GM23338 (cell line): ENCODE measurements around the gene HTT-AS. TPM values are rescaled to one million over a fixed set of nuclear protein-coding genes. Genes with fewer than 3 reads are reported as not detected.

Experiments used
- ATAC-seq: fragments of 200-7000 bp; cut with Tn5 transposase; 3 replicates; pipeline ENCODE4 v1.9.1; 2020
- DNase-seq: peaks from one replicate; pipeline ENCODE4 v3.0.0-alpha.2; 2015; ENCODE audit warnings: low spot score
- H2AFZ ChIP-seq: fragments of 200-600 bp; sonication (generic); 2 replicates; pipeline ENCODE4 v1.8.0; 2016; ENCODE audit warnings: antibody characterized with exemption, mild to moderate bottlenecking, moderate library complexity
- H3F3A ChIP-seq: fragments of 200-600 bp; sonication (generic); replicated peaks from 2 replicates; pipeline ENCODE4 v1.8.0; 2017; ENCODE audit warnings: antibody characterized with exemption, mixed run types, low read depth
- H3K27ac ChIP-seq: fragments of 200-600 bp; sonication (generic); 2 replicates; pipeline ENCODE4 v1.6.1; 2016; ENCODE audit warnings: low read depth
- H3K27me3 ChIP-seq: fragments of 200-600 bp; sonication (generic); 2 replicates; pipeline ENCODE4 v1.8.0; 2016; ENCODE audit warnings: mild to moderate bottlenecking, mixed run types, moderate library complexity; ENCODE audit not compliant: insufficient read depth
- H3K36me3 ChIP-seq: fragments of 200-600 bp; sonication (generic); 2 replicates; pipeline ENCODE4 v1.8.0; 2016; ENCODE audit warnings: mild to moderate bottlenecking; ENCODE audit not compliant: insufficient read depth
- H3K4me1 ChIP-seq: fragments of 200-600 bp; sonication (generic); 2 replicates; pipeline ENCODE4 v1.8.0; 2016; ENCODE audit warnings: mild to moderate bottlenecking, moderate library complexity; ENCODE audit not compliant: insufficient read depth
- H3K4me2 ChIP-seq: fragments of 200-600 bp; sonication (generic); 2 replicates; pipeline ENCODE4 v1.7.1; 2017; ENCODE audit warnings: mixed run types
- H3K4me3 ChIP-seq: fragments of 200-600 bp; sonication (generic); 2 replicates; pipeline ENCODE4 v1.6.1; 2016; ENCODE audit warnings: mixed run types
- H3K79me2 ChIP-seq: fragments of 200-600 bp; sonication (generic); replicated peaks from 2 replicates; pipeline ENCODE4 v1.8.0; 2017; ENCODE audit warnings: mild to moderate bottlenecking; ENCODE audit not compliant: insufficient read depth
- H3K9me2 ChIP-seq: fragments of 200-600 bp; sonication (generic); 2 replicates; pipeline ENCODE4 v1.8.0; 2017; ENCODE audit not compliant: insufficient read depth
- H4K20me1 ChIP-seq: fragments of 200-600 bp; sonication (generic); replicated peaks from 2 replicates; pipeline ENCODE4 v1.8.0; 2017; ENCODE audit warnings: mild to moderate bottlenecking; ENCODE audit not compliant: insufficient read depth
- H3K27ac Mint-ChIP-seq: 2 replicates; pipeline ENCODE4 v1.8.0; 2020; ENCODE audit warnings: inconsistent platforms, mild to moderate bottlenecking, moderate library complexity, mixed read lengths
- H3K27me3 Mint-ChIP-seq: 3 replicates; pipeline ENCODE4 v1.8.0; 2022; ENCODE audit warnings: low read depth, mild to moderate bottlenecking, moderate library complexity, mixed read lengths, inconsistent platforms; ENCODE audit not compliant: insufficient read depth, poor library complexity
- H3K36me3 Mint-ChIP-seq: 3 replicates; pipeline ENCODE4 v1.8.0; 2021; ENCODE audit warnings: low read depth, mild to moderate bottlenecking, inconsistent platforms, moderate library complexity, mixed read lengths
- H3K4me1 Mint-ChIP-seq: 3 replicates; pipeline ENCODE4 v1.8.0; 2020; ENCODE audit warnings: mild to moderate bottlenecking, inconsistent platforms, mixed read lengths
- H3K4me3 Mint-ChIP-seq: 3 replicates; pipeline ENCODE4 v1.8.0; 2021; ENCODE audit warnings: moderate library complexity, mild to moderate bottlenecking, inconsistent platforms, mixed read lengths
- H3K9me3 Mint-ChIP-seq: 3 replicates; pipeline ENCODE4 v1.8.0; 2020; ENCODE audit warnings: moderate library complexity, mild to moderate bottlenecking, inconsistent platforms, mixed read lengths
- CREB1 ChIP-seq: fragments of 250-450 bp; sonication (Bioruptor Pico); IDR thresholded peaks from 2 replicates; pipeline ENCODE4 v1.5.0; 2020; ENCODE audit warnings: low read depth, mild to moderate bottlenecking, moderate library complexity
- CTCF ChIP-seq, 2 experiments: fragments of 200-600 bp in 1 of 2; sonication (generic) in 1 of 2; conservative IDR thresholded peaks; 2 replicates each; pipeline versions ENCODE4 v1.5.1 to v1.6.1; 2016 to 2017; ENCODE audit warnings: antibody characterized with exemption in 2 of 2, low read depth in 2 of 2, mild to moderate bottlenecking in 2 of 2, moderate library complexity in 1 of 2
- JUNB ChIP-seq: IDR thresholded peaks from one replicate; pipeline ENCODE4 v1.6.1; 2016; ENCODE audit warnings: antibody characterized with exemption; ENCODE audit not compliant: unreplicated experiment
- NANOG ChIP-seq: IDR thresholded peaks from 2 replicates; pipeline ENCODE4 v1.6.1; 2016; ENCODE audit warnings: antibody characterized with exemption, borderline replicate concordance
- STAT1 ChIP-seq: IDR thresholded peaks from one replicate; pipeline ENCODE4 v1.6.1; 2016; ENCODE audit warnings: antibody characterized with exemption; ENCODE audit not compliant: unreplicated experiment
- ZNF331 ChIP-seq: fragments of 250-450 bp; sonication (Bioruptor Pico); IDR thresholded peaks from 2 replicates; pipeline ENCODE4 v1.5.0; 2020; ENCODE audit warnings: low read depth, mild to moderate bottlenecking, moderate library complexity
- ZNF462 ChIP-seq: fragments of 250-450 bp; sonication (Bioruptor Pico); IDR thresholded peaks from 2 replicates; pipeline ENCODE4 v1.5.0; 2020; ENCODE audit warnings: mild to moderate bottlenecking, moderate library complexity
- polyA plus RNA-seq: library from polyadenylated mRNA; unstranded; fragments of >200 nt; fragmentation: Nextera tagmentation; extraction: Ambion mirVana; gene quantifications from 2 replicates; pipeline ENCODE4 v1.2.1, GENCODE V29; 2016
- total RNA-seq: library from RNA; depleted of rRNA; stranded (reverse); fragments of >200 nt; shearing (Covaris generic); gene quantifications from 2 replicates; pipeline ENCODE4 v1.2.3, GENCODE V29; 2014

Gene HTT-AS
- total and polyA plus RNA-seq, 2 experiments from 2014 or later = not detected

GRCh38 chr4:3119464-3119863 is 45.1 kb upstream of the HTT-AS start (continued):
- no peak for TF ChIP-seq ZNF462 (CRISPR knock-in tag)
- no peak for TF ChIP-seq CREB1

- no peak overlapping the region for H3K27ac ChIP-seq
- Mint-ChIP-seq H3K36me3 (peaks cover 82% of the 10 kb centered on the region), H3K27ac (no peak overlapping the region)
Measured at GRCh38 chr4:3118312-3118711, 44.0 kb upstream of the HTT-AS start.

GRCh38 chr4:3116955-3117354 is 42.6 kb upstream of the HTT-AS start:
- H3K27me3 ChIP-seq = no peaks in the 10 kb centered on the region
- peaks cover 19% of the 10 kb centered on the region for H3K79me2 ChIP-seq
- peaks cover 55% of the 10 kb centered on the region for H3K36me3 ChIP-seq
- H3K4me3 ChIP-seq = no peak overlapping the region
- no peak overlapping the region for H2AFZ ChIP-seq
- no peak overlapping the region for H3K27ac ChIP-seq
- Mint-ChIP-seq H3K4me3 (no peak overlapping the region), H3K36me3 (peaks cover 90% of the 10 kb centered on the region), H3K27me3 (peaks cover 3% of the 10 kb centered on the region), H3K9me3 (peaks cover 5% of the 10 kb centered on the region; the same call in 1 of the 3 replicates), H3K4me1 (no peaks in the 10 kb centered on the region; the same call in 2 of the 3 replicates), H3K27ac (no peak overlapping the region)
- H3K9me2 ChIP-seq = no peaks in the 10 kb centered on the region
- H3K4me2 ChIP-seq = no peak overlapping the region
- no peaks in the 10 kb centered on the region for H3F3A ChIP-seq
- peaks cover 3% of the 10 kb centered on the region; the same call in 1 of the 2 replicates for H4K20me1 ChIP-seq
- H3K4me1 ChIP-seq = no peaks in the 10 kb centered on the region
- DNase-seq (no peak), ATAC-seq (no peak)
- no peak for TF ChIP-seq JUNB
- no peak for TF ChIP-seq CTCF (conservative IDR thresholded peaks at IDR 0.05; ENCODE audit: low read depth in 2 of 2)
- no peak for TF ChIP-seq STAT1
- no peak for TF ChIP-seq ZNF331 (CRISPR knock-in tag)

More at GRCh38 chr4:3118312-3118711, 44.0 kb upstream of the HTT-AS start:
- H2AFZ ChIP-seq = no peak overlapping the region
- TF ChIP-seq CREB1 (no peak), ZNF331 (CRISPR knock-in tag) (no peak), NANOG (no peak)
- H3K9me2 ChIP-seq = no peaks in the 10 kb centered on the region
- H3K4me3 ChIP-seq = no peak overlapping the region
- H3K27me3 Mint-ChIP-seq = peaks cover 3% of the 10 kb centered on the region
- H3K27me3 ChIP-seq = no peaks in the 10 kb centered on the region
- no peaks in the 10 kb centered on the region for H3K4me1 Mint-ChIP-seq
- peaks cover 6% of the 10 kb centered on the region for H3K79me2 ChIP-seq
- no peaks in the 10 kb centered on the region for H3K4me1 ChIP-seq
- H4K20me1 ChIP-seq = peaks cover 3% of the 10 kb centered on the region; the same call in 1 of the 2 replicates
- H3F3A ChIP-seq = no peaks in the 10 kb centered on the region
- H3K9me3 Mint-ChIP-seq = peaks cover 5% of the 10 kb centered on the region; the same call in 1 of the 3 replicates
- H3K4me3 Mint-ChIP-seq = no peak overlapping the region
- H3K4me2 ChIP-seq = no peak overlapping the region
- ATAC-seq (no peak), DNase-seq (no peak)
- H3K36me3 ChIP-seq = peaks cover 49% of the 10 kb centered on the region
